Uterus (tissue), 2 donors: ENCODE data around the gene MAGI2.

Source experiments
- CTCF ChIP-seq, 4 experiments: fragments of 200-600 bp in 2 of 4; fragments of 450-650 bp in 2 of 4; sonication (generic) in 2 of 4; IDR thresholded peaks; one replicate each; pipeline ENCODE4 v1.5.1; 2016 to 2019; ENCODE audit warnings: antibody characterized with exemption in 4 of 4, mild to moderate bottlenecking in 2 of 4, moderate library complexity in 1 of 4
- POLR2A ChIP-seq, 2 donors: fragments of 450-650 bp; IDR thresholded peaks; one replicate each; pipeline ENCODE4 v1.6.1; 2016; ENCODE audit warnings: antibody characterized with exemption in 2 of 2, mild to moderate bottlenecking in 1 of 2, moderate library complexity in 1 of 2

- no peak for TF ChIP-seq CTCF (IDR thresholded peaks at IDR 0.05)
- TF ChIP-seq POLR2A (IDR thresholded peaks at IDR 0.05): no peak
These were observed 894.9 kb downstream of the MAGI2 start for GRCh38 chr7:78558566-78558965.
